DLD1 (cell line): ENCODE measurements around the gene PATE3.

Experiments used
- in situ Hi-C: cut with HindIII; loops from 2 replicates; pipeline ENCODE4 v1.10.0; 2017; ENCODE audit warnings: low sequenced_read_pairs

Gene PATE3

GRCh38 chr11:125835748-125836147 lies 47.8 kb downstream of the PATE3 start:
- in situ Hi-C loops = no loop called here
